Measurements from ENCODE around the gene SNAPC5. TPM values are rescaled to one million over a fixed set of nuclear protein-coding genes. Genes with fewer than 3 reads are reported as not detected.

Gene SNAPC5
- total RNA-seq, 1 experiment from 2014 or later = 28.3 TPM

- H3K9ac ChIP-seq (ENCODE audit: low read length) = no peak overlapping the region
- H4K20me1 ChIP-seq (ENCODE audit: insufficient read depth) = no peaks in the 10 kb centered on the region
- no TSS peak for BruUV-seq (replicated peaks)
- H2AFZ ChIP-seq (ENCODE audit: low read depth, low read length, poor library complexity, severe bottlenecking) = no peak overlapping the region
- ChIA-PET POLR2A (no interaction called here), RAD21 (ENCODE audit: low non-redundant PET in 1 of 2, low total read pairs in 2 of 2, uncharacterized antibody in 2 of 2, unreplicated experiment in 2 of 2) (no interaction called here), CTCF (no interaction called here)
- no peak for TF ChIP-seq CBX3 (IDR thresholded peaks at IDR 0.05; ENCODE audit: low read depth)
- TF ChIP-seq, protein P1, sequence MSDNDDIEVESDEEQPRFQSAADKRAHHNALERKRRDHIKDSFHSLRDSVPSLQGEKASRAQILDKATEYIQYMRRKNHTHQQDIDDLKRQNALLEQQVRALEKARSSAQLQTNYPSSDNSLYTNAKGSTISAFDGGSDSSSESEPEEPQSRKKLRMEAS (IDR thresholded peaks at IDR 0.05) = no peak
- no peak for TF ChIP-seq ELF1 (IDR thresholded peaks at IDR 0.05; ENCODE audit: borderline replicate concordance, low read depth)
- no peak for TF ChIP-seq JUND (IDR thresholded peaks at IDR 0.05)
- no peak for TF ChIP-seq ZNF274 (IDR thresholded peaks at IDR 0.05; ENCODE audit: low read depth, low read length)
- no peak for TF ChIP-seq EZH2phosphoT487 (IDR thresholded peaks at IDR 0.05; ENCODE audit: borderline replicate concordance)
- TF ChIP-seq FOSL1 (IDR thresholded peaks at IDR 0.05; ENCODE audit: low read depth) = no peak
- intact Hi-C loops (cut with micrococcal nuclease) = no loop called here
- peaks cover 27 to 30% of the 10 kb centered on the region in 2 experiments; a peak in 3 of 4 replicates for H3K36me3 ChIP-seq (ENCODE audit: control insufficient read depth in 1 of 2, insufficient read depth in 2 of 2, low read length in 2 of 2)
- ATAC-seq = no peak
- no peaks in the 10 kb centered on the region for H3K9me3 ChIP-seq (ENCODE audit: control insufficient read depth in 1 of 2, insufficient read depth in 1 of 2, low read depth in 1 of 2, low read length in 2 of 2)
- no peaks in the 10 kb centered on the region for H3K27me3 ChIP-seq (ENCODE audit: insufficient read depth, low read length)
- no peaks in the 10 kb centered on the region for H3K9me2 ChIP-seq (ENCODE audit: insufficient read depth)
- H3K4me3 ChIP-seq (replicated peaks in 1 of 2; ENCODE audit: low read depth in 1 of 2, low read length in 2 of 2) = no peak overlapping the region
- peaks cover 17 to 18% of the 10 kb centered on the region in 2 experiments for H3K4me1 ChIP-seq (ENCODE audit: control insufficient read depth in 1 of 2, insufficient read depth in 2 of 2, low read length in 2 of 2)
- H3K27ac ChIP-seq (ENCODE audit: low read depth, low read length) = no peak overlapping the region
- peaks cover under 1% of the 10 kb centered on the region; the same call in 1 of the 2 replicates for H3K79me2 ChIP-seq (ENCODE audit: insufficient read depth, low read length)
- no peak overlapping the region for H3K4me2 ChIP-seq (ENCODE audit: low read length)
- DNase-seq (ENCODE audit: low read depth, low spot score) = no peak
These were observed 10.7 kb downstream of the SNAPC5 start for GRCh38 chr15:66486887-66487286.

- POLR2A ChIA-PET = no interaction called here
- no peak for TF ChIP-seq FOSL1 (IDR thresholded peaks at IDR 0.05; ENCODE audit: low read depth)
- no peak for TF ChIP-seq ZBTB33 (IDR thresholded peaks at IDR 0.05; ENCODE audit: extremely low read depth, insufficient replicate concordance, low read length)
- TF ChIP-seq ATF3 (IDR thresholded peaks at IDR 0.05) = no peak
- no peak for TF ChIP-seq ELF1 (IDR thresholded peaks at IDR 0.05; ENCODE audit: borderline replicate concordance, low read depth)
- TF ChIP-seq SRF (IDR thresholded peaks at IDR 0.05; ENCODE audit: low read depth) = no peak
- TF ChIP-seq, protein P1 (IDR thresholded peaks at IDR 0.05) = no peak
- TF ChIP-seq CTCF (IDR thresholded peaks at IDR 0.05 in 2 of 3, conservative IDR thresholded peaks at IDR 0.05 in 1 of 3; ENCODE audit: borderline replicate concordance in 1 of 3, insufficient read depth in 1 of 3, low read depth in 2 of 3, low read length in 2 of 3) = no peak
These were observed 12.9 kb downstream of the SNAPC5 start for GRCh38 chr15:66484539-66485112.

More at GRCh38 chr15:66484539-66485112, 12.9 kb downstream of the SNAPC5 start:
- H3K4me1 ChIP-seq (ENCODE audit: control insufficient read depth in 1 of 2, insufficient read depth in 2 of 2, low read length in 2 of 2) = peaks cover 36 to 37% of the 10 kb centered on the region in 2 experiments
- no peak overlapping the region for H3K4me2 ChIP-seq (ENCODE audit: low read length)
- intact Hi-C loops (cut with micrococcal nuclease) = no loop called here
- H2AFZ ChIP-seq (ENCODE audit: low read depth, low read length, poor library complexity, severe bottlenecking) = no peak overlapping the region
- H3K27ac ChIP-seq (ENCODE audit: low read depth, low read length) = no peak overlapping the region
- RAD21 ChIA-PET (ENCODE audit: low non-redundant PET in 1 of 2, low total read pairs in 2 of 2, uncharacterized antibody in 2 of 2, unreplicated experiment in 2 of 2) = no interaction called here
- no peak overlapping the region for H3K4me3 ChIP-seq (replicated peaks in 1 of 2; ENCODE audit: low read depth in 1 of 2, low read length in 2 of 2)
- H3K27me3 ChIP-seq (ENCODE audit: insufficient read depth, low read length) = no peaks in the 10 kb centered on the region
- no peaks in the 10 kb centered on the region; the same call in 1 of the 2 replicates for H3K79me2 ChIP-seq (ENCODE audit: insufficient read depth, low read length)
- ATAC-seq = no peak
- no peak overlapping the region for H3K9ac ChIP-seq (ENCODE audit: low read length)
- no peak for DNase-seq (ENCODE audit: low read depth, low spot score)
- H3K9me3 ChIP-seq (ENCODE audit: control insufficient read depth in 1 of 2, insufficient read depth in 1 of 2, low read depth in 1 of 2, low read length in 2 of 2) = no peaks in the 10 kb centered on the region
- BruUV-seq (replicated peaks) = no TSS peak
- CTCF ChIA-PET = interaction anchor here (1.3 to 1.4 kb wide), 2 partner anchors 13 to 15 kb away, joined by 3 to 5 read pairs; partner anchors contain the start of gene SNAPC5
- peaks cover 18 to 24% of the 10 kb centered on the region in 2 experiments; a peak in 3 of 4 replicates for H3K36me3 ChIP-seq (ENCODE audit: control insufficient read depth in 1 of 2, insufficient read depth in 2 of 2, low read length in 2 of 2)
- H4K20me1 ChIP-seq (ENCODE audit: insufficient read depth) = no peaks in the 10 kb centered on the region
- no peaks in the 10 kb centered on the region for H3K9me2 ChIP-seq (ENCODE audit: insufficient read depth)
